CD1c-positive myeloid dendritic cell (primary cell): Measurements from ENCODE around the gene PDE2A.

Source experiments
- DNase-seq: peaks from one replicate; pipeline ENCODE4 v3.0.0-alpha.2; 2016; ENCODE audit errors: extremely low spot score

Gene PDE2A

DNA sequence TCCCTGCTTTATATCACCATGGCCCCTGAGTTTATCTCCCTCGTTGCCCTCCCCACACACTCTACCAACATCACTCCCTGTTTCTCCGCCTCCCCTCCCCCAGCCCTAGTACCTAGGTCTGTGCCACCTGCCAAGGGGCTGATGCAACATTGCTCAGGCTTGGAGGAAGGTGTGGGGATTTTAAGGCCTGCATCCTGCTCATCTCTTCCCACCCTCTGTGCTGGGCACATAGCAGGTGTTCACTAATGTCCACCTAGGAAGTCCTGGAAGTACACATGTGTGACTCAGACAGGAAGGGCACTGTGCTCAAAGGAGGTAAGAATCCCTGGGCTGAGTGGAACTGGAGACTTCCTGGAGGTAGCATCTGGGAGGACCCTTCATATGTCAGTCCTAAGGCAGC, 37.0 kb downstream of the PDE2A start:
- no peak for DNase-seq

DNA sequence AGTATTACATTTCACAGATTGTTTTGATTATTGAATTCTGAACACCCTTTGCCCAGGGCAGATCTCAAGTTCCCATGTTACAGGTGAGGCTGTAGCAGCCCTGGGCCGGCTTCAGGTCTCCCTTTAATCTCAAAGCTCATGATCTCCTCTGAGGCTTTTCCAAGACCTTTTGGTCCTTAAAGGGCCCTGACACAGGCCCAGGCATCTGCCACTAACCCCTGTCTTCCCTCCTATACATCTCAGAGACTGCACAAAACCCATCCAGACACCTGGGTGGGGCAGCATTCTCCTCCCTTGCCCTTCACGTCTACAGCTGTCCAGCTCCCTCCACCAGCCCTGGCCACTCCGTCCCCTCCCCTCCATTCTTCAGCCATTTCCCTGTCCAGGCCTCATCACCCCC, 37.8 kb downstream of the PDE2A start:
- DNase-seq: no peak

DNA sequence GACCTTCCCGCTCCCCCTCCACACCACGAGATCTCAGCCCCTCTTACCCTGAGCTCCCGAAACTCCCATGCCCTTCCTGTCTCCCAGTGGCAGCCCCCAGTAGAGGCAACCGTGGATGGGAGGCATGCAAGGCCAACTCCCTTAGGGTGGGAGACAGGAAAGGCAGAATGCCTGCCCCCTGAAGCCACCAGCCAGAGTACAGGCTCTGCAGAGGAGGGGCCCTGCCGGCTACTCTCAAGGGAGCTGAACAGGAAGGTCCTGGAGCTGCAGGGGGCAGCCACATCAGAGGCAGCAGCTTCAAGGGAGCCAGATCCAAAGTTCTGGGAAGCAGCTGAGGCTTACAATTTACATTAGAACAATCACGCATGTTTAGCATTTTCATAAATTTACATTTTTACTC, 38.3 kb downstream of the PDE2A start:
- DNase-seq: no peak

DNA sequence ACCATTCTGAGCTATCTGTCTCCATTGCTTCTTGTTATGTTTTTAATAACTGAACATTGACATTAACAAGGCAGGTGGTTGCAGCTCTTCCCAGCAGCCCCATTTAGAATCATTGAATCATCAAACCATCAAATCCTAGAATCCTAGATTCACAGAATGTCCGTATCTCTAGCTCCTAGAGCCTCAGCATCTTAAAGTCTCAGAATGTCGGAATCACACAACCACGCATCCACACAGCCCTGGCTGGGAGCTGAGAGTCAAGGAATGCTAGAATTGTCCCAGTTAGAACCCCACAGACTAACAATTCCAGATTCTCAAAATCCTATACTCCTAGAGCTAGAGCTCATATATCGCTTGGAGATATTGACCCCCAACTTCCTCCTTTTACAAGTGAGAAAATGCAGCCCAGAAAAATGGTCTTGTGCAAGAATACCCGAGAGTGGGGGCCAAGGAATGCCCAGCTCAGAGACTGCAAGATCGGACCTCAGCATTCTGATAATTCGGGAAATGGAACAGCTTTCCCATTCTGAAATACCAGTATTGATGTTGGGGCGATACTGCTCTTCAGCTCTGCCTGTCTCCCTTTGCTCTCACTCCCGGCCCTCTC, 38.8 kb downstream of the PDE2A start:
- DNase-seq: peak; percentile 51

DNA sequence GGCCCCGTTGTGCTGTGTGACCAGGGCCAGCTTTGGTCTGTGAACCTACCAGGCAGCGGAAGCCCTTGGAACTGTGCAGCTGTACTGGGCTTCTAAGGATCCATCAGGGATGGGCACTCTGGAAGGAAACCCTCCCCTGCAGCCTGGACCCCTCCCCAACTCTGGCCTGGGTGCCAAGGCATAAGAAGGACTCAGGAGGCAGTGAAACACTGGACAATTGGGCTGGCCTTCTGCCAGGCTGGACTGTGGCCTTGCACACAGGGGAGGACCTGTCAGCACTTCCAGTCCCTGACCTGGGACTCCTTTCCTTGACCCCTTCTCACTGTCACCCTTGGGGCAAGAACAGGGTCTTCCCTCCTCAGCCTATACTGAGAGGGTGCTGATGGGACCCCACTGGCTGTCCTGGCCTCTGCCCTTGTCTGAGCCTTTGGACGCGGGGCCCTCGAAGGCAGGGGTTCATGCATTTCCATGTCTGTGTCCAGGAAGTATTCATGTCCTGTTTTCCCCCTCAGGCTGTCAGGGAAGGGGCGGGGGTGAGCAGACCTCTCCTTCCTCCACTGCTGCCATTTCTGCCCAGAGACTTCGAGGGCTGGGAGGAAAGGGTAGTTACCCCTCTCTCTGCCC, 39.6 kb downstream of the PDE2A start:
- DNase-seq: no peak

DNA sequence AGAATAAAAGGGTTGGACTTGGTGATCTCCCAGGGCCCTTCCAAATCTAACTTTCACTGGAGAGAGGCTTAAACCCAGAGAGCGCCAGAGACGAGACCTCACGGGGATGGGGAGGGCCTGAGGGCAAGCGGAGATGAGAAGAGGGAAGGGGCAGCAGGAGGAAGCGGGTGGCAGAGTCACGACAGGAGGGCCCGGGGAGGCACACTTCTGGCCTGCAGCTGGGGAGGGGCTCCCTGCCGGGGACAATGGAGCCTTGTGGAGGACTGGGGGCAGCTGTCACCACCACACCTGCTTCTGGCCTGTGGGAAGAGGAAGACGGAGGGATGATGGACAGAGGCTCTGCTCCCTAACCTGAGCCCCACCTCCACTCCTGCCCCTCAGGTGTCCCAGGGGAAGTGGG, 40.2 kb downstream of the PDE2A start:
- DNase-seq: no peak

DNA sequence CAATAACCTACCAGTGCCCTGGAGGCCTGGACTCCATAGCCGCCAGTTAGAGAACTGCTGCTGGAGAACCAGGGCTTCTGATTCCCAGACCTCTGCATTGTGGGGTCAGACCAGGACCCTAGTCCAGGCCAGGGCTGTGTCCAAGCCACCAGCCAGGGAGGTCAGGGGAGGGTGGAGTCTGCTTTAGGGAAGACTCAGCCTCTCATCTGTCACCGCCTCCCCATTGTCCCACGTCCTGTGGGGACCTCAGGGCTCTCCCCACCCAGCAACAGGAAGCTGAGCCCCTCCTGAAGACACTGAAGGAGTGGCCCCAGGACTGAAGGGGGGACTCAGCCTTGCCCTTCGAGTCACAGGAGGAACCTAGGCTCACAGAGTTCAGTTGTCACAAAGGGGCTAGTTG, 41.2 kb downstream of the PDE2A start:
- no peak for DNase-seq

DNA sequence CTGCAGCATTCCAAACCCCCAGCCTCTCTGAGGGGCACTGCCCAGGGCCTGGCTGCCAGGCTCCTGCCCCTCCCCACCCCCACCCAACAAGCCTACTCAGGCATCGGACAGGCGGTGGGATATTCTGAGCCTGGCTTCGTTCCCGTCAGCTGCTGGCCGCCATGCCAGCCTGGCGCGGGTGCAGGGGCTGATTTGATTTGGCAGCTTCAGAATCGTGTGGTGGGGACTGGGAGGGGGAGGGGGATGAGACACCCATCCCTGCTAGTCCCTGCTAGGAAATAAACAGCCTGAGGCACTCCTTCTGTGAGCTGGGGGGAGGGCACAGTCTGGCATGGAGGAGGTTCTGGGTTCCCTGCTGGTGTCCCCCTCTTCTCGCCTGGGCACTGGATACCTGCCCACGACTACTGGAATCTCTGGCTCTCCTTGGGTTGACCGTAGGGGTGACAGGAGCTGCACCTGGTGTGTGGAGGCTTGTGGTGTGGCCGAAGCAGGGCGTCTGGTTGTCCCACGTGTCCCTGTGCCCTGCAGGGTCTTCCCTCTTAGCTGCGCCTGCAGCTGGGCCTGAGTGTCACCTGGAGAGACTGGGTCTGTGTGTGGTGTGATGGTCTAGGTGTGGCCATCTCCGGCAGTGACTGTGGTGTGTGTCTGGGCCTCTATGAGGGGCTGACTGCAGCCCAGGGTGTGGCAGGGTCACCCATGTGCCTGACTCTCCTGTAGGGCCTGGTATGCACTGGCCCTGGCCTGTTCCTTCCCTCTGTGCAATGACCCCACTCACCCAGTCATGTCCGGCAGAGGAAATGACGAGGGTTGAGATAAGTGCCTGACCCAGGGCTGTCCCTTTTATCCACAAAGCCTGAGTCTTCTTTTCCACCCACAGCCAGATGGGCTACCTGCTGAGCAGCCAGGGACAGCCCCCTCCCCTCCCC, 42.2 kb downstream of the PDE2A start:
- no peak for DNase-seq

DNA sequence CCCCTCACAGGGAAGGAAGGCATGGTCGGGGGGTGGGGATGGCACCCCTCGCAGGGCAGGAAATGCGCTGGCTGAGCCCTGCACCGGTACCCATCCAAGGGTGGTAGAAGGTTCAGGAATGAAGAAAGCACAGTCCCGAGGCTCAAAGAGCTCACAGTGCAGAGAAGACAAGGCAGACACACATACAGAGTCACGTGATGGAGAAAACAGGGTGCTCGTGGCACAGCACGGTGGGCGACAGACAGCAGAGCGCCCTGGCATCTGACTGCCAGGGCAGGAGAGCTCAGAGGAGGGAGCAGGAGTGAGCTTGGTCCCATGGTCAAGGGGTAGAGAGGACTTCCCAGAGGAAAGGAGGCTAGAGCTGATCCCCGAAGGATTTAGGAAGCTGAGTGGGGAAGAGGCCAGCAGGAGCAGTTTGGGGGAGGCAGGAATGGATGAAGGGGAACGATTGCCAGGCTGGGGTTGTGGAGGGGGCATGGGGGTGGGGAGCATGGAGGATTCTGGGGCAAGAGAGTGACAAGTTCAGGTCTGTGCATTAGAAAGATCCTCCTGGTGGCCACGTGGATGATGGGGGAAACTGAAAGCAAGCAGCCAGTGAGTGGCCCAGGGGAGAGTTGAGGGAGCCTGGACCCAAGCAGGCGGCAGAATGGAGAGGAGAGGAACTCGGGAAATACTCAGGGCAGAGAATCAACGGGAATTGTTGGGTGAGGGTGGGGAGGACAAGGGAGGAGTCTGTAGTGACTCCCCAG, 43.9 kb downstream of the PDE2A start:
- no peak for DNase-seq

DNA sequence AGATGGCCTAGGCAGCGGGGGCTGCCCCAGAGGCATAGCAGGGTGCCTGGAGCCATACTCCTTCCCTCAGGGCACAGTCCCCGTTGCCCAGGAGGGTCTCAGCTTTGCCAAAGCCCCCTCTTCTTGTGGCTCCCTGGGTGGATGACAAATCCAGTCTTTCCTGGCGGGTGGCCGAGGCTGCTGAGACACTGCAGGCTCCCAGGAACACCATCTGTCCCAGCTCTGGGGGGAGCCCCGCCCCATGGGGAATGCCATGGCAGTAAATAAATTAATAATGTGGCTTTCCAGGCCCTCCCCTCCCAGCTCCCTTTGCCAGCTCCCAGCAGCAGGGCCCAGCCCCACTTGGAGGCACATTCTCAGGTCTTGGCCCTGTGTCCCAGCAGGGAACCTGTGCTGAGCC, 45.0 kb downstream of the PDE2A start:
- DNase-seq: no peak

DNA sequence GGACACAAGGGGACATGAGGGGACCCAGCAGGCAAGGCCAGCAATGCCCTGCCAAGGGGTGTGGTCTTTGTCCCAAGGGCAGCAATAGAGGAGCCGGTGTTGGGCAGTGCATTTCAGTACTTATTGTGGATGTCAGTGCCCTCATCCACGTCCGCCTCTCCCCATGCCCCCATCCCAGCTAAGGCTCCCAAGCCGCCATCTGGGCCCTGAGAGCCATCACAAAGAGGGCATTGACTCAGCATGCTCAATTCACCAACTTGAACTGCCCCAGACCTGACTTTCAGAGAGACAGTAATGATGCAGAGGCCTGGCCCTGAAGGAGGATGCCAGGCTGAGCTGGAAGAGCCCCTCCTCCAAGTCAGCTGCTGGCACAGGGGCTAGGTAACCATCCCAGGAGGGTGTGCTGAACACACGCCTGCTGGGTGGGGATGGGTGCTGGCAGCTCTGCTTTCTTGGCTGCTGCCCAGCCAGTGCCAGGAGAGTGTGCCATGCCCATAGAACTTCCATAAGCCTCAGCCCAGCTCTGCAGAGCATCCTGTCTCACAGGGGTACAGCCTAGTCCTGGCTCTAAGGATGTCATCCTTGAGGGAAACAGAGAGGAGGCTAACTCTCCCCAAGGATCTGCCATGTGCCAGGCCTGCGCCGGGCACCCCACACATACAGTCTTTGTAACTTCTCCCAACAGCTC, 46.5 kb downstream of the PDE2A start:
- DNase-seq: no peak

DNA sequence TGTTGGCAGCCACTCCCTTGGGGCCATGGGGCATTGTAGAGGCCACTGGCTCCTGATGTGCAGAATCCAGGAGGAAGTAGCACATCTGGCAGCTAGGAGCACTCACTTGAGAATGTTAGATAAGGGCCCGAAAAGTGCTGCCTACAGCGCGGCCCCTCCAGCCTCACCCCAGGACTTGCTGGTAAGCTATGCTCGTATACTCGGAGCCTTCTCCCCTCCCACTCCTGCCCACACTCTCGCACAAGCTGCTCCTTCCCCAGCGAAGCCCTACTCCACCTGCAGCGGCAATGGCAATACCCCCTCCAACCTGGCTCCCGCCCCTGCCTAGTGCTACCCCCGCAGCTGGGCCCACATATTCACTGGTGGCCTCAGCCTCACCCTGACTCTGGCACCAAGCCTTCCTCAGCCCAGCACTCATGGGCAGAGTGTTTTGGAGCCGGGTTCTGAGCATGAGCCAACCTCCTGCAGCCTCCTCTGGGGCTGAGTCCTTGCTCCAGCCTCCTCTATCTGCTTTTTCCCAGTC, 47.7 kb downstream of the PDE2A start:
- no peak for DNase-seq

DNA sequence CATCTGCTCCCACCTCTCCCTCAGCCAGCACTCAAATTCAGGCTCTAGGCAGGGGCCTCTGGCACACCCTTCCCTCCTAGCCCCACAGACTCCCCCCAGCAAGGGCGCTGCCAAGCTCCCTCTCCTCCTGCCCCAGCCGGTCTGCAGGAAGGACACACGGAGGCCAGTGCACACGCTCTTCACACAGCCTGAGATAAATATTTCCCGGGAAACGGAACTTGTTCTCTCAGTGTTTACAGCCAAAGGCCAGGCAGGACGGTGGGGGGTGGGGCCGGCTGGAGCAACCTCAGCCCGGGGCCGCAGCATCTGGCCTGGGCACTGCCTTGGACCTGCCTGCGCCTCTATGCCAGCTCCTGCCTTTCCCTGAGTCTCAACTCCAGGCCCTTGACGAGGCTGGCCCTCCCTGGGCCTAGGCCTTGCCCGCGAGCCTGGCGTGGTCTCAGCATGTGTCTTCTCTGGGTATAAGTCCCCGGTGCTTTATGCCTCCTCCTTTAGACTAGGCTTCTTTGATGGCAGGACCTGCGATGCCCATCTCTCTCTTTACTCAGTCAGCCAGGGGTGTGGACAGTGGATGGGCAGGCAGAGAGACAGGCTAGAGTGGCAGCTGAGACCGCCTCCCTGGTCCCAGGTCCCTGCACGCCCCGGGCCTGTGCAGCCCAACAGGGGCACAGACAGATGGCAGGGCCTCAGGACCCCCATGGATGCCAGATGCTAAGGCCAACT, 48.4 kb downstream of the PDE2A start:
- no peak for DNase-seq

DNA sequence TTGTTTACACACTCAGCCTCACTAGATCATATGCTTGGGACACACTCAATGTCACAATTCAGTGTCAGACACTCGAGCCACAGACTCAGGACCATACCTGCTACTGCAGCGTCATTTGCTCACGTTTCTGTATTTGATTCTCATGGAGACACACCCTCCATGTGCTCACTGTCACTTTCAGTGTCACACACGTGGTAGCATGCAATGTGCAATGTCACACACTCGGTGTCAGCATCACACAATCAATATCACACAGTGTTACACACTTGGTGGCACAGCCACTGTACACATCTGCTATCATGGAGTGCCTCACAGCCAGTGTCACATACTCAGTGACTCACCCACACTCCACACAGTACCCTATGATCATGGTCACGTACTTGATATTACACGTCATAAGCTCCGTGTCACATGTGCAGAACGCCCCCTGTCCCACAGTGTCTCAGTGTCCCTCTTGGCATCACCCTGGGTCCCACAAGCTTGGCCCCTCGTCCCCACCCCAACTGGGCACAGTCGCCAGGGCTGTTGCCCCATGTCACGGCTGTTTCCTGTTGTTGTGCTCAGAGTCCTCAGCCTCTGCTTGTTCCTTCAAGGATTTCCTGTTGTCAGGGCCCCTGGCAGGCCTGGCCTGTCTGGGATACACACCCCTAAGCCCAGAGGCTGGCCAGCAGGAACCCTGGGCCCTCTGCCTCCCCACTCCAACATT, 49.6 kb downstream of the PDE2A start:
- DNase-seq: peak; percentile 42

DNA sequence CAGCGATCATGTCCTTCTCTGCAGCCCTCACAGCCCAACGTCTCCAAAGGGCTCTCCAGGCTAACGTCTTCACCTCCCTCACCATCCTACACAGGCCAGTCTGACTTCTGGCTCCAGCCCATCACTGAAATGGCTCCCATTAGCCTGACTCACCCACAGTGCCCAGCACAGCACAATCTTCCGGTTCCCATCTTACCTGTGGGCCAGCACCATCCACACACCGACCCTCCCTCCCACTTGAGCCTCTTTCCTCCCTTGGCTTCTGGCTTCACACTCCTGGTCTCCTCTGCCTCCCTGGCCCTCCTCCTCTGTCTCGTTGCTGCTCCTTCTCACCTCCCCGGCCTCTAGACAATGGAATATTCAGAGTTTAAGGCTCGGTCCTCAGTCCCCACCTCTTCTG, 51.2 kb downstream of the PDE2A start:
- no peak for DNase-seq

DNA sequence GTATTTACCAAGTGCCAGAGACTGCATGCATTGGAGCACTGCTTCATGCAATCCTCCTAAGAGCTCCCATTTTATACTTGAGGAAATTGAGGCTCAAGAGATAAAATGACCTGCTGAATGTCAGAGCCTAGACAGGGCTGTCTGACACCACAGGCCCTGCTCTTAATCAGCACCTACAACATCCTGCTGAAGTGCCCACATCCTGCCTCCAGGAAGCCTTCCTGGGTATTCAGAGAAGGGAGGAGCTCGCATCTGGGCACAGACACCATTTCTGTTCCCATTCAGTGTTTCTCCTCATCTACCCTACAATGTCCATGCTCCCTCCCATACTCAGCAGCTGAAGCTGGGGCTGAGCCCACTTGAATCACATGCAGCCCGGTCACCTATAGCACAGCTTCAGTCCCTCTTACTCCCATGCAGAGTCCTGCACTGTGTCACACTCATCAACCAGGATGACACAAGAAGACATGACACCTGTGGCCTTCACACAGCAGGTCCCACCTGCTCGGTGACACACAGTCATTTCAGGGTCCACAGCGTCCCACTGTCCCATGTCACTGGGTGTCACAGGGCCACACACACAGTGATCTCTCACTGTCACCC, 53.1 kb downstream of the PDE2A start:
- DNase-seq: no peak

DNA sequence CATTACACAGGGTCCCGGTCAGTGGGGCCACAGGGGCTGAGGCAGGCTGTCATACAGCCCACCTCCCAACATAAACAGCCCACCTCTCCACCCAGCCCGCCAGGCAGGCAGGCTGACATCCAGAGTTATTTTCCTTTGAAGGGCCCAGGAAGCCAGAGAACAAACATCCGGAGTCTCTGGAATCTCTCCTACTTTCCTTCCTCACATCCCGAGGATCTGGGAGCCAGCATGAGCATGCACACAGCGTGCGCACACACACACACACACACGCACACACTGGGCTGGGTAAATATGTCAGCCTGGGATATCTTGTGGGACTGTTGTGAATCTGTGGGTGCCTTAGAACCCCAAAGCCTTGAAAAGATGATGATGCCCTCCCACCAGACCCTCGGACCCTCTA, 55.4 kb downstream of the PDE2A start:
- no peak for DNase-seq

DNA sequence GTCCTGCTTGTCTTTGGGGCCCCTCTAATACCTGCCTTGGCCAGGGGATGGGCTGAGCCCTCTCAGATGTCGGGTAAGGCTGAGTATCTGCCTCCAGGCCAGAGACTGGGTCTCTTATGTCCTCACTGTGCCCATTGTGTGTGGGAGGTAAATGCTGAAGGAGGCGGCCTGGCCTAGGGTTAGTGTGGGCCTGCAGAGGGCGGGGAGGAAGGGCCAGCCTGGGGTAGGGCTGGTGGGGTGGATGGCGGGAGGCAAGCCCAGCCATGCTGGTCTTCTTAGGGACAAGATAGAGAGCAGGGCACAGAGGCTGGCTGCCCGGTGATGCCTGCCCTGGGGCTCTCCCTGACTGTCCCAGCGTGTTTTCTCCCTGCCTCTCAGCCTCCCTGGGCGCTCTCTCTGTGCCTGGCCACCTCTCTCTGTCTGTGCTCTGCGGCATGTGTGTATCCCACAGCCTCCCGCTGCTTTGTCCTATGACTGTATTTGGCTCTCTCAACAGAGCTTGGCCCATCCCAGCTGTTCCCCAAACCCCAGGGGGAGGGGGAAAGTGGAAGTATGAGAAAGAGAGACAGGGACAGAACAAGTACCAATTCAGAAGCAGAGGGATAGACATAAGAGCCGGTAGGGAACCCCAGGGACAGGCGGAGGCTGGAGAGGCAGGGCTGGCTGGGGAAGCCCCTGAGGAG, 57.0 kb downstream of the PDE2A start:
- DNase-seq: no peak

DNA sequence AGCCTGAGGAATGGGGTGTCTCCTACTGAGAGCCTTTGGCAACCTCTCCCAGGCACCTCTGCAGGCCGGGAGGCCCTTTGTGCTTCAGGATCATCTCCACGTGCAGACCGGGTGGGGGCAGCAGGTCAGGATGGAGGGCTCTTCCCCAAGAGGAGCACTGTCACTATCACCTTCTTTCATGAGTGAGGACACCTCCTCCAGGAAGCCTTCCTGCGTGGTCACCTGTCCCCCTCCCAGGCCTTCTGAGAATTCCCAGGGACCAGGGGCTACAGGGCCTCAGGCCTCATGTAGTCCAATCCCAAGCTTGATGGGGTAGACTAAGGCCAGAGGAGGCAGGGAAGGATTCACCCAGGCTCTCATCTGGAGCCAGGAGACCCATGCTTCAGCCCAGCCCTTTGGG, 57.6 kb downstream of the PDE2A start:
- DNase-seq: no peak
